Posterior cingulate gyrus (tissue), 11 donors: ENCODE measurements around the gene CTNNA3.
A peak's percentile ranks its signal among the peaks of the same experiment; 100 is the strongest.
"Not testable (repeated sequence)": the region's sequence is repeated elsewhere in the genome, so short reads cannot be mapped to it uniquely, and the experiment has no call there.

Experiments
- DNase-seq, 10 donors: peaks; one replicate each; pipeline versions ENCODE4 v3.0.0 to v3.0.0-alpha.2; 2020 to 2021; ENCODE audit warnings: mixed read lengths in 3 of 10
- intact Hi-C: fragments of 100-400 bp; cut with DNase I; formaldehyde crosslinking; loops from one replicate; pipeline ENCODE4 v1.15.1; 2023

CTNNA3 gene

DNA sequence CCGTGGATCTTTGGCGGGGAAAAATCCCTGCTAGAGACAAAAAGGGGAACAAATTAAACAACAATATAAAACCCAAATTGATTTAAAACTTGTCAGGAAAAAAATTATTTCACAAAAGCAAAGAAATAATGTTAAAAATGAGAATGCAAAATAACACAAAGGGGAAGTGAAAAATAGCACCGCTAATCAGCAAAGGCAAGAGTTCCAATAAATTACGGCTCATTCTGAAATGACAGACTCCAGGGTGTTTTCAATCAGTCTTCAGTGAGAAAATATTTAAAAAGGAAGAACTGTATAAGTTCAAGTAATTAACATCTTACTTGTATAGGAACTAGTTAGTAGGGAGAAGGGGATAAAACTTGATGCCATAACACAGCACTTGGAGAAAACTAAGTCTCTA, 433.3 kb downstream of the CTNNA3 start:
- intact Hi-C loops: no loop called here
- DNase-seq: no peak

DNA sequence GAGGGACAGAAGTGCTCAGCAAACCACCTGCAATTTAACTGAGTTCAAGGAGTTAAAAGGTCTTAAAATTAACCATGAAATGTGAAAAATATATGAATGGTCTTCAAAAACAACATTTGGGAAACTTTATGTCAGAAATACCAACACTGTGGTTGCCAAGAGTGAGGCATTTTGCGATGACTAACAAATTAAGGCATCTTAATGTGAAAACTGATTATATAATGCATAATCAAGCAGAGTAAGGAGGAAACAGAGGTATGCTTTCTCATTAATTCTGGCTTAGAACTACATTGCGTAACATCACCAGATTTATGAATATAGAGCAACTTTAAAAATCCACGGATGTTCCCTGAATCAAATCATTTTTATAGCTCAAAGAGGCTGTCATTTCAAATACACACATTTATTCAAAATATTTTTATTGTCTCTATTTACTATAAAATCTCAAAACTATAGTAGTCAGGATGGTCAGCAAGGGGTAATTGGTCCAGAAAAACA, 434.6 kb downstream of the CTNNA3 start:
- intact Hi-C loops: no loop called here
- no peak for DNase-seq

GRCh38 chr10:67259319-67259929, 436.6 kb downstream of the CTNNA3 start:
- intact Hi-C loops: no loop called here
- no peak for DNase-seq

DNA sequence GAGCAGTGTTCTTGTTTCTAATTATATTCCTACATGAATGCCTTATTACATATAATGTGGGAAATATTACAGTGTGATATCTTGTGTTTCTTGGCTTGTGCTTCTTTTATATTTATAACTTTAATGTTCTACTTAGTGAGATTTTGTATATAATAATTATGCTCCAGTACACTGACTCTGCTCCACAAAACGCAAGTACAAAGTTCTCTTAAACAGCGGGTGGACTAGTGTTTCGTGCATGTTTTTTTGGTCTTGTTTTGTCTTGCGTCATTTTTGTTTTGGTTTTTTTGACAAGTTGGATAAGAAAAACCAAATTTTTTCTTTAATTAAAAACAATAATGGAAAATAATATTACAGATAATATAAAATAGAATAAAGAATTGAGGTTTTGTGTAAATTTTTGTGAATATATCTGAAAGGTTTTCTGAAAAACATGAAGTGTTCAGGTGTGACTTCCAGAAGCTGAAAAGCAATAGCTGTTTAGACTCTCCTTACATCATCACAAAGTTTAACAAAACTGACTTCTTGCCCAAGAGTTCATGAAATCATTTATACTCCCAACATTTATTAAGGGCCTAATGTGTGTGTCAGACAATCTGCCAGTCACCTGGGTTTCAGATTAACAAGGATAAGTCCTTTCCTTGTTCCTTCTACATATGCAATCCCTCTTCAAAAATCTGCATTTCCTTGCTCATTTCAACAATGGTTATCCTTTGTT, 438.4 kb downstream of the CTNNA3 start:
- no peak for DNase-seq
- intact Hi-C loops: no loop called here

DNA sequence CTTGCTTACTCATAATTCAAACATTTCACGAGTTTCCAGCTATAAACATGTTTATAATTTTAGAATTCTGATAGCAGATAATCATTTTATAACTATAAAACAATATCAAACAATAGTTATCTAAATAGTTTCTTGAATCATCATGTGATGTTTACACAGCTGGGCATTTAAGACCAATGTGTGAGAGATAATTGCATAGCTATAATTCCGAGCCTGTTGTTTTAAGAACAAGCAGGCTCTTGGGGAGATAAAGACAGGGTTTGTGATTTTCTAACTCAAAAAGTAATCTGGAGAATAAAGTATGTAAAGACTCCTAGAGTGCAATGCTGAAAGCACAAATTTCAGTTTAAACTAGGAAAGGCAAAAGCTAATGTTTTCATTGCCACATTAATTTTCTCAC, 439.0 kb downstream of the CTNNA3 start:
- DNase-seq: no peak
- intact Hi-C loops: no loop called here

GRCh38 chr10:67250686-67251085, 445.3 kb downstream of the CTNNA3 start:
- DNase-seq: no peak
- intact Hi-C loops: no loop called here

- DNase-seq: no peak
- intact Hi-C loops: no loop called here
These were observed 449.9 kb downstream of the CTNNA3 start for GRCh38 chr10:67246066-67246555.

DNA sequence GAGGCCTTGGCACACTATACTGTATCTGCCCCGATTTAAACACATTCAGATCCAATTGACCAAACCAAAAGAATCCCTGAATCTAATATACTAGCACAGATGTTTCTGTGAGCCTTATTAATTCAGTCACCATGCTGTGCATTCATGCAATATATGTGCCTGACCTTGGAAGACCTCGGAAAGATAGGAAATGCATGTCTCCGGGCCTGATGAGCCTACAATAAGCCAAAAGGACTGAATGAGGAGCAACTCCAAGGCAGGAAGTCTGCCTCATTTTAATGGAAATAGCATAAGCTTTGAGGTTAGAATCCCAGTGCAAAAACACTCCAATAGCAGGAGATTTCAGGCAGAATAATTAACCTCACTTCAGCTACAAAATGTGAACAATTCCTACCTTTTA, 453.5 kb downstream of the CTNNA3 start:
- intact Hi-C loops: no loop called here
- no peak for DNase-seq

DNA sequence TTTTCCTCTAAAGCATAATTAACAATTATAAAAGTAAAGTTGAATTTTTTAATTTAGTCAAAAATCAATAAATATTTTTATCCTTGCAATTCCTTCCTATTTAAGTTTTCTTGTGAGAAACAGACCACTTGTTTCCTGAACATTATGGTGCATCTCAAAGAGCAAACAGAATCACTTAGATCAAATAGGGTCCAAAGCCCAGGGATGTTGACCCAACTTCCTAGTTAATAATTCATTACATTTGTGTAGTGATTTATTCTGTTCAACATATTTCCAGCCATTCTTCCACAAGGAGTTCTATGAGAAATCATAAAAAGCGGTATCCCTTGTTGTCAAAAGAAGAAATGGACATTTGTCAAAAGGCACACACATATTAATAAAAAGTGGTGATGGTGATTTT, 454.5 kb downstream of the CTNNA3 start:
- intact Hi-C loops: no loop called here
- no peak for DNase-seq

DNA sequence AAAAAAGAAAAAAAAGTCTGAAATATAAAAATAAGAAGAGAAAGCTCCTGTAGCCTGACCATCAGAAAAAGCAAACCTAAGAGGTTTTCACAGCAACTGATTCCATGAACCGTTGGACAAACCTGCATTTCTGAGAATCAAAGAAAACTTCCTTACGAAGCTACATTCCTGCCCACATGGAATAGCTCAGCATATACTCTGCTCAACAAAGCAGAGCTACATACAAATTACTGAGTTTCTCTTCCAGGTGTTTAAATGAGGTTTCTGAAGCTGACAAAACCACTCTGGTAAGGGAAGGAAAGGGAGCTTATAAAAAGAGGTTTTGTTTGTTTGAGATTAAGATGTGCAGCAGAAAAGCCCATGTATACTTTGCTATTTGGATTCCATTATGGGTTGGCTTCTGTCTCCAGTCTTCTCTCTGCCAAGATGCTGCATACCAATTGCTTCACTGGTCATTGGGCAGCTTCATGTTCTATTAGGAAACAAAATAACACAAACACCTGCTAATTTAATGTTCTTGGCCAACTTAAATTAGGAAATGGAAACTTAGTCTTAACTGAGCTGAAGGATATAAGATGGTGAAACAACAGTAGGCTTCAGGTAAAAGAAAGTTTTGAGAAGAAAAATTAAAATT, 456.0 kb downstream of the CTNNA3 start:
- intact Hi-C loops: no loop called here
- no peak for DNase-seq

DNA sequence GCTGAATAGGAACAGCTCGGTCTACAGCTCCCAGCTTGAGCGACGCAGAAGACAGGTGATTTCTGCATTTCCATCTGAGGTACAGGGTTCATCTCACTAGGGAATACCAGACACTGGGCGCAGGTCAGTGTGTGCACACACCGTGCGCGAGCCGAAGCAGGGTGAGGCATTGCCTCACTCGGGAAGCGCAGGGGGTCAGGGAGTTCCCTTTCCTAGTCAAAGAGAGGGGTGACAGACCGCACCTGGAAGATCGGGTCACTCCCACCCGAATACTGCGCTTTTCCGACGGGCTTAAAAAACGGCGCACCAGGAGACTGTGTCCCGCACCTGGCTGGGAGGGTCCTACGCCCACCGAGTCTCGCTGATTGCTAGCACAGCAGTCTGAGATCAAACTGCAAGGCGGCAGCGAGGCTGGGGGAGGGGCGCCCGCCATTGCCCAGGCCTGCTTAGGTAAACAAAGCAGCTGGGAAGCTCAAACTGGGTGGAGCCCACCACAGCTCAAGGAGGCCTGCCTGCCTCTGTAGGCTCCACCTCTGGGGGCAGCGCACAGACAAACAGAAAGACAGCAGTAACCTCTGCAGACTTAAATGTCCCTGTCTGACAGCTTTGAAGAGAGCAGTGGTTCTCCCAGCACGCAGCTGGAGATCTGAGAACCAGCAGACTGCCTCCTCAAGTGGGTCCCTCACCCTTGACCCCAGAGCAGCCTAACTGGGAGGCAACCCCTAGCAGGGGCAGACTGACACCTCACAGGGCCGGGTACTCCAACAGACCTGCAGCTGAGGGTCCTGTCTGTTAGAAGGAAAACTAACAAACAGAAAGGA, 465.1 kb downstream of the CTNNA3 start:
- peak in 1 of 10 donors; percentile 47 for DNase-seq
- intact Hi-C loops: not testable (repeated sequence)

- intact Hi-C loops: no loop called here
These were observed 470.8 kb downstream of the CTNNA3 start for GRCh38 chr10:67225226-67225625.

DNA sequence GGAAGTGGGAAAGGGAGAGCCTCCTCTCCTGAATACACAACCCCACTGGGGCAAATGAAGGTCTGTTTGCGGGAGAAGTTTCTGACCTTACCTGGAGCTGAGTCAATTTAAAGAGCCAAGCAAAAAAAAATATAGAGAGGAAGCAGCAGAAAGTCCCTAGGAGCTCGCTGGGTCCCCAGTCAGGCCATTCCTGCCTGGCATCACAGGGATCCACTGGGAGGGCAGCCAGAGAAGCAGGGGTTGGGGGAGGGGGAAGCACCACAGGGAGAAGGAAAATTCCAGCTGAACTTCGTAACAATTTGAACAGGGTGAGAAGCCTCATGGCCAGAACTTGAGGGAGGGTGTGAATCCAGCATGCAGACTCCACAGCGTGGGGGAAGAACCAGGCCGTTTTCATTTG, 471.4 kb downstream of the CTNNA3 start:
- intact Hi-C loops: no loop called here
- DNase-seq: no peak

More at GRCh38 chr10:67225226-67225625, 470.8 kb downstream of the CTNNA3 start:
- peak in 1 of 10 donors; percentile 42 for DNase-seq

DNA sequence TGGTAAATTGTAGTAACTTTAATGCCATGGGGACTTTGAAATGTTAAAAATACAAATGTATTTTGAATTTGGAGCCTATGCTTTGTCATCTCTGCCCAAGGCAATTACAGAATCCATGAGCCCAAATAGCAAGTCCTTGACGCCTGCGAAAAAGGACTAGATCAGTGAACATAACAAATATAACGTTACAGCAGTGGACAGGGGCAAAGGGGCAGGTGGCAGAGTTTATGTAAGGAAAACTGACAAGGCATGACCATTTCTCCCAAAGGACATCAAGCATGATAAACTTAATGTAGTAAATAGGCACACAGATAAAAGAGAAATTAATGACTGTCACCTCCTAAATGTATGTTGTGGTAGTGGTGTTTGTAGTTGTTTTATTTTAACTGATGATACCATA, 473.1 kb downstream of the CTNNA3 start:
- DNase-seq: no peak
- intact Hi-C loops: no loop called here

DNA sequence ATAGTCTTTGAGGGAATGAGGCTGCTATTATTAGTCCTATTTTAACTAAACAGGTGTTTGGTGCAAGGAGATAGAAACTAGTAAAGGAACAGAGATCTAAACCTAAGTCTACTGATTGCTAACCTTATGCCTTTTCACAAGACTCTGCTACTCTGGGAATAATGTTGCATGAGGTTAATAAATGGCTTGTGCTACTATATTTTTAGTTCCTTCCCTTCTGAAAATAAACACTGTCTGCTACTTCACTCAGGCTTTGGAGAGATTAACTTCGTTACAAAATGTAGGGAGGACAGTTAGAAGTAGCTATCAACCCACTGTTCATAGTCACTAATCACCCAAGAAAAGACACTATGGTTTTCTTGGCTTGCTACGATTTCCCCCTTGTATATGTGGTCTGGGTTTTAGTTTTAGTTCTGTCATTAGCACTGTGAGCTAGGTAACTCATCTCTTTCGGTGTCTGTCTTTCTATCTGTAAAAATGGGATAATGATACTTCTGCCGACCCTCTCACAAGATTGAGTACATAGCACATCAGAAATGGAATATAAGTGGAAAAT, 474.0 kb downstream of the CTNNA3 start:
- DNase-seq: no peak
- intact Hi-C loops: no loop called here

- DNase-seq: no peak
- intact Hi-C loops: no loop called here
These were observed 484.3 kb downstream of the CTNNA3 start for GRCh38 chr10:67211680-67212079.

DNA sequence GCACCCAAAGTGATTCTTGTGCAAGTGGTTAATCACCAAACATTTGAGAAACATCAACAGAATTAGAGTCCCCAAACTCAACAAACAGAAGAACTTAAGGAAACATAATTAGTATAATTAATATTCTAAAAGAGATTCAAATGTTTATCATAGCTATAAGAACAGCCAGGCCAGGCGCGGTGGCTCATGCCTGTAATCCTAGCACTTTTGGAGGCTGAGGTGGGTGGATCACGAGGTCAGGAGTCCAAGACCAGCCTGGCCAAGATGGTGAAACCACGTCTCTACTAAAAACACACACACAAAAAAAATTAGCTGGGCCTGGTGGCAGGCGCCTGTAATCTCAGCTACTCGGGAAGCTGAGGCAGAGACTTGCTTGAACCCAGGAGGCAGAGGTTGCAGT, 488.1 kb downstream of the CTNNA3 start:
- intact Hi-C loops: not testable (repeated sequence)
- peak in 2 of 10 donors; percentile 49 to 56 for DNase-seq

- intact Hi-C loops: no loop called here
- no peak for DNase-seq
These were observed 495.0 kb downstream of the CTNNA3 start for GRCh38 chr10:67200913-67201564.

- intact Hi-C loops: no loop called here
- no peak for DNase-seq
These were observed 520.6 kb downstream of the CTNNA3 start for GRCh38 chr10:67175354-67175753.

GRCh38 chr10:67173787-67174186, 522.2 kb downstream of the CTNNA3 start:
- intact Hi-C loops: no loop called here
- no peak for DNase-seq
